HepG2 (cell line): Measurements from ENCODE around the gene ZFHX3. TPM values are rescaled to one million over a fixed set of nuclear protein-coding genes. Genes with fewer than 3 reads are reported as not detected.

ENCODE experiments used
- ATAC-seq: fragments of 200-7000 bp; cut with Tn5 transposase; 3 replicates; pipeline ENCODE4 v1.9.1; 2020; ENCODE audit warnings: mild to moderate bottlenecking, moderate library complexity
- BruUV-seq: library from RNA; stranded (reverse); fragments of 400-500 nt; replicated peaks from 2 replicates; lab custom pipeline; 2021; lab: Mats Ljungman, UMichigan
- CTCF ChIA-PET: fragments of 300-600 bp; formaldehyde crosslinking; extraction: SDS; loops from one replicate; lab custom pipeline; 2021; ENCODE audit warnings: low total read pairs, inconsistent platforms, low intra/inter-chr PET ratio; lab: Yijun Ruan, JAX
- POLR2A ChIA-PET: fragments of 350-600 bp; sonication (Branson Sonifier 250); formaldehyde crosslinking; loops from one replicate; lab custom pipeline; 2020; ENCODE audit warnings: antibody characterized with exemption, inconsistent platforms; lab: Yijun Ruan, JAX
- DNase-seq: peaks from one replicate; pipeline ENCODE4 v3.0.0-alpha.2; 2015; ENCODE audit warnings: low spot score
- FAIRE-seq: peaks from 3 replicates; lab custom pipeline; 2011; peaks lifted over from hg19 to GRCh38; lab: Jason Lieb, UNC
- H2AFZ ChIP-seq: one replicate; pipeline ENCODE4 v1.6.1; 2011; ENCODE audit warnings: low read length, inconsistent platforms
- H3K27ac ChIP-seq: fragments of 300-600 bp; 3 replicates; pipeline ENCODE4 v1.8.0; 2011; ENCODE audit warnings: mixed run types, mild to moderate bottlenecking, mixed read lengths, low read length, inconsistent platforms; ENCODE audit not compliant: insufficient read depth; ENCODE audit errors: extremely low read length
- H3K27me3 ChIP-seq, 2 experiments: fragments of 200-600 bp in 1 of 2; 2 replicates in 1 of 2; 3 replicates in 1 of 2; pipeline versions ENCODE4 v1.6.0 to v1.8.0; 2011; ENCODE audit warnings: low read length in 2 of 2, mild to moderate bottlenecking in 2 of 2, moderate library complexity in 2 of 2, inconsistent platforms in 1 of 2; ENCODE audit not compliant: insufficient read depth in 2 of 2, control insufficient read depth in 1 of 2
- H3K36me3 ChIP-seq, 2 experiments: fragments of 200-600 bp in 1 of 2; replicated peaks in 1 of 2; 2 replicates in 1 of 2; 3 replicates in 1 of 2; pipeline versions ENCODE4 v1.5.1 to v1.8.0; 2011; ENCODE audit warnings: low read length in 2 of 2, inconsistent platforms in 1 of 2; ENCODE audit not compliant: insufficient read depth in 2 of 2, control insufficient read depth in 1 of 2
- H3K4me1 ChIP-seq: 2 replicates; pipeline ENCODE4 v1.5.1; 2012; ENCODE audit warnings: low read length, inconsistent platforms; ENCODE audit not compliant: insufficient read depth
- H3K4me2 ChIP-seq: 2 replicates; pipeline ENCODE4 v1.6.0; 2011; ENCODE audit warnings: low read depth, low read length, inconsistent platforms
- H3K4me3 ChIP-seq, 3 experiments: fragments of 200-600 bp in 1 of 3; sonication (generic), shearing (Covaris generic) in 1 of 3; replicated peaks in 1 of 3; 2 replicates each; pipeline ENCODE4 v1.5.1; 2011 to 2016; ENCODE audit warnings: low read length in 3 of 3, inconsistent platforms in 2 of 3, low read depth in 2 of 3, mild to moderate bottlenecking in 2 of 3, control low read depth in 1 of 3, mixed read lengths in 1 of 3; ENCODE audit not compliant: insufficient read depth in 1 of 3
- H3K79me2 ChIP-seq: one replicate; pipeline ENCODE4 v1.6.1; 2011; ENCODE audit warnings: low read length, inconsistent platforms; ENCODE audit not compliant: insufficient read depth
- H3K9ac ChIP-seq: 2 replicates; pipeline ENCODE4 v1.6.0; 2011; ENCODE audit warnings: mild to moderate bottlenecking, low read depth, low read length, inconsistent platforms; ENCODE audit not compliant: insufficient read depth
- H3K9me3 ChIP-seq: 2 replicates; pipeline ENCODE4 v1.5.1; 2012; ENCODE audit warnings: mild to moderate bottlenecking, low read length
- H4K20me1 ChIP-seq: 2 replicates; pipeline ENCODE4 v1.6.0; 2011; ENCODE audit warnings: inconsistent platforms, mild to moderate bottlenecking, low read length, moderate library complexity; ENCODE audit not compliant: insufficient read depth
- ATF6 ChIP-seq: sonication (generic); formaldehyde crosslinking; conservative IDR thresholded peaks from 2 replicates; pipeline ENCODE4 v1.4.0; 2020; ENCODE audit warnings: missing genetic modification reagents
- CEBPZ ChIP-seq: IDR thresholded peaks from 2 replicates; pipeline ENCODE4 v1.6.1; 2012; ENCODE audit warnings: low read length, improper control_type of control experiment
- HNRNPK ChIP-seq: fragments of 200-400 bp; formaldehyde crosslinking; IDR thresholded peaks from 2 replicates; pipeline ENCODE4 v1.6.1; 2018; ENCODE audit warnings: low read length, low read depth, moderate library complexity, mild to moderate bottlenecking; ENCODE audit not compliant: poor library complexity, severe bottlenecking
- KDM5B ChIP-seq: sonication (generic); formaldehyde crosslinking; IDR thresholded peaks from 2 replicates; pipeline ENCODE4 v1.4.0; 2020; ENCODE audit warnings: missing genetic modification reagents, mild to moderate bottlenecking, borderline replicate concordance
- NFKBIZ ChIP-seq: IDR thresholded peaks from 2 replicates; pipeline ENCODE4 v1.6.1; 2018; ENCODE audit warnings: missing genetic modification reagents, missing compliant biosample characterization
- REXO4 ChIP-seq: sonication (generic); formaldehyde crosslinking; IDR thresholded peaks from 2 replicates; pipeline ENCODE4 v1.8.0; 2022; ENCODE audit warnings: missing genetic modification reagents, mild to moderate bottlenecking, borderline replicate concordance
- SP4 ChIP-seq: sonication (generic); formaldehyde crosslinking; IDR thresholded peaks from 2 replicates; pipeline ENCODE4 v1.8.1; 2023; ENCODE audit warnings: mild to moderate bottlenecking, missing genetic modification reagents
- SPEN ChIP-seq: sonication (generic); formaldehyde crosslinking; IDR thresholded peaks from 2 replicates; pipeline ENCODE4 v1.5.1; 2020; ENCODE audit warnings: low read depth, mild to moderate bottlenecking, missing genetic modification reagents
- ZGPAT ChIP-seq: IDR thresholded peaks from 2 replicates; pipeline ENCODE4 v1.6.1; 2016; ENCODE audit warnings: mild to moderate bottlenecking
- ZNF510 ChIP-seq: sonication (generic); formaldehyde crosslinking; IDR thresholded peaks from 2 replicates; pipeline ENCODE4 v1.4.0; 2020; ENCODE audit warnings: low read depth, mild to moderate bottlenecking, missing genetic modification reagents
- WGBS: methylation state at CpG from one replicate; pipeline ENCODE4 v1.1.6; 2017; ENCODE audit warnings: low lambda C conversion rate; 5-methylcytosine and 5-hydroxymethylcytosine counted together
- in situ Hi-C: cut with HindIII; loops from 2 replicates; pipeline ENCODE4 v1.10.0; 2017; ENCODE audit warnings: low pct_unique_long_range_greater_than_20kb; ENCODE audit not compliant: extremely low pct_ligation_motif_present
- intact Hi-C: fragments of 100-400 bp; cut with micrococcal nuclease; formaldehyde crosslinking; loops from one replicate; pipeline ENCODE4 v1.10.0; 2022; ENCODE audit not compliant: unreplicated experiment
- polyA plus RNA-seq, 8 experiments: library from polyadenylated mRNA; depleted of rRNA in 3 of 8; stranded (reverse) in 7 of 8; unstranded in 1 of 8; fragments of >200 nt; fragmentation: Illumina TruSeq in 4 of 8; extraction: Trizol in 4 of 8; gene quantifications; 2 replicates each; pipeline versions ENCODE4 v1.2.1 to v1.2.3, GENCODE V29; 2011 to 2016; ENCODE audit warnings: low read depth in 4 of 8, missing spikeins in 1 of 8, mixed read lengths in 1 of 8; ENCODE audit not compliant: insufficient read depth in 1 of 8
- total RNA-seq, 5 experiments: library from RNA; depleted of rRNA; stranded (reverse); fragments of >200 nt; fragmentation: Illumina TruSeq; extraction: Trizol; gene quantifications; 2 replicates each; pipeline ENCODE4 v1.2.3, GENCODE V29; 2016; ENCODE audit warnings: low read depth in 1 of 5

Gene ZFHX3
- total and polyA plus RNA-seq, 2 of the 13 experiments (the other 11 are each of a cell fraction or from before 2014, with no cell fraction given): 5.0 to 6.0 TPM

GRCh38 chr16:72743011-72743761 lies 304.7 kb downstream of the ZFHX3 start:
- in situ Hi-C loops: no loop called here
- no peak overlapping the region for H2AFZ ChIP-seq

More at GRCh38 chr16:72743011-72743761, 304.7 kb downstream of the ZFHX3 start:
- intact Hi-C loops: no loop called here
- no peak overlapping the region for H3K4me3 ChIP-seq
- H3K9me3 ChIP-seq: no peaks in the 10 kb centered on the region
- BruUV-seq: no TSS peak
- FAIRE-seq (no peak), DNase-seq (no peak), ATAC-seq (no peak)
- CTCF ChIA-PET: no interaction called here
- no peak for TF ChIP-seq ZNF510
- TF ChIP-seq NFKBIZ (CRISPR knock-in tag): no peak
- TF ChIP-seq SPEN (CRISPR knock-in tag): no peak
- TF ChIP-seq ATF6 (CRISPR knock-in tag): no peak
- no peak for TF ChIP-seq KDM5B (CRISPR knock-in tag)
- TF ChIP-seq HNRNPK: no peak
- TF ChIP-seq ZGPAT (CRISPR knock-in tag): no peak
- TF ChIP-seq REXO4 (CRISPR knock-in tag): no peak
- no peak for TF ChIP-seq CEBPZ
- no peak for TF ChIP-seq SP4
- no peaks in the 10 kb centered on the region for H3K27me3 ChIP-seq
- no peaks in the 10 kb centered on the region for H3K4me1 ChIP-seq
- no peaks in the 10 kb centered on the region for H3K79me2 ChIP-seq
- H3K9ac ChIP-seq: no peak overlapping the region
- POLR2A ChIA-PET: no interaction called here
- no peaks in the 10 kb centered on the region for H4K20me1 ChIP-seq
- H3K27ac ChIP-seq: no peak overlapping the region
- no peak overlapping the region for H3K4me2 ChIP-seq
- 76% methylated on average over 8 of the region's 8 CpGs for WGBS
- no peaks in the 10 kb centered on the region for H3K36me3 ChIP-seq
